CD4-positive, CD25-positive, alpha-beta regulatory T cell (primary cell): Measurements from ENCODE around the gene GAN. TPM values are rescaled to one million over a fixed set of nuclear protein-coding genes. Genes with fewer than 3 reads are reported as not detected.
A peak's percentile ranks its signal among the peaks of the same experiment; 100 is the strongest.

Experiments
- ATAC-seq, 2 donors: fragments of 150-1000 bp; cut with Tn5 transposase; one replicate each; pipeline ENCODE4 v1.10.0; 2021; ENCODE audit warnings: low read depth in 2 of 2, moderate number of reproducible peaks in 2 of 2, moderate library complexity in 1 of 2
- DNase-seq, 3 donors: peaks; one replicate each; pipeline versions ENCODE4 v3.0.0 to v3.0.0-alpha.2; 2012 to 2022; ENCODE audit warnings: mixed read lengths in 1 of 3
- H3K27ac ChIP-seq: one replicate; pipeline ENCODE4 v1.7.0; 2013; ENCODE audit warnings: mild to moderate bottlenecking, low read length; ENCODE audit not compliant: insufficient read depth, poor library complexity, severe bottlenecking
- H3K27me3 ChIP-seq: one replicate; pipeline ENCODE4 v1.7.0; 2013; ENCODE audit warnings: low read length; ENCODE audit not compliant: control insufficient read depth, insufficient read depth
- H3K36me3 ChIP-seq: one replicate; pipeline ENCODE4 v1.7.0; 2013; ENCODE audit warnings: mild to moderate bottlenecking, low read length, moderate library complexity; ENCODE audit not compliant: control insufficient read depth, insufficient read depth
- H3K4me1 ChIP-seq: 2 replicates; pipeline ENCODE4 v1.7.0; 2013; ENCODE audit warnings: mild to moderate bottlenecking, low read length; ENCODE audit not compliant: insufficient read depth, control insufficient read depth, poor library complexity, severe bottlenecking
- H3K4me3 ChIP-seq: one replicate; pipeline ENCODE4 v1.7.0; 2013; ENCODE audit warnings: low read depth, mild to moderate bottlenecking, low read length, moderate library complexity
- H3K9me3 ChIP-seq, 2 experiments: 1 replicate in 1 of 2; 2 replicates in 1 of 2; pipeline ENCODE4 v1.7.0; 2013; ENCODE audit warnings: low read length in 2 of 2, mild to moderate bottlenecking in 1 of 2, moderate library complexity in 1 of 2; ENCODE audit not compliant: control insufficient read depth in 2 of 2
- H3K27ac Mint-ChIP-seq, 3 donors: one replicate each; pipeline ENCODE4 v1.8.0; 2020 to 2022; ENCODE audit warnings: mild to moderate bottlenecking in 3 of 3, mixed read lengths in 3 of 3, moderate library complexity in 2 of 3
- H3K27me3 Mint-ChIP-seq: one replicate; pipeline ENCODE4 v1.8.0; 2022; ENCODE audit warnings: mild to moderate bottlenecking, mixed read lengths
- H3K36me3 Mint-ChIP-seq: one replicate; pipeline ENCODE4 v1.8.0; 2020; ENCODE audit warnings: mixed read lengths
- H3K4me1 Mint-ChIP-seq, 4 donors: one replicate each; pipeline ENCODE4 v1.8.0; 2020 to 2022; ENCODE audit warnings: mixed read lengths in 4 of 4, mild to moderate bottlenecking in 1 of 4
- H3K4me3 Mint-ChIP-seq, 4 donors: one replicate each; pipeline ENCODE4 v1.8.0; 2020 to 2022; ENCODE audit warnings: mild to moderate bottlenecking in 4 of 4, mixed read lengths in 4 of 4, moderate library complexity in 3 of 4
- H3K9me3 Mint-ChIP-seq, 7 donors: one replicate each; pipeline ENCODE4 v1.8.0; 2020 to 2022; ENCODE audit warnings: mixed read lengths in 7 of 7, mild to moderate bottlenecking in 3 of 7, moderate library complexity in 2 of 7
- polyA plus RNA-seq, 4 donors: library from polyadenylated mRNA; unstranded; fragments of 300-500 nt; fragmentation: Illumina TruSeq; gene quantifications; one replicate each; pipeline ENCODE4 v1.2.3, GENCODE V29; 2021
- total RNA-seq: library from RNA; stranded (reverse); gene quantifications from one replicate; pipeline ENCODE4 v1.2.3, GENCODE V29; 2022

The GAN gene
- total and polyA plus RNA-seq, 5 donors from 2014 or later = 1.2 to 14.0 (median 2.7) TPM

- H3K4me1 Mint-ChIP-seq = peaks cover 0 to 5% (median 2%) of the 10 kb centered on the region in 4 donors
- H3K9me3 ChIP-seq = no peaks in the 10 kb centered on the region
- no peaks in the 10 kb centered on the region for H3K36me3 ChIP-seq
- no peak overlapping the region for H3K27ac Mint-ChIP-seq
- no peaks in the 10 kb centered on the region for H3K27me3 Mint-ChIP-seq
- no peak overlapping the region for H3K4me3 Mint-ChIP-seq
- H3K27me3 ChIP-seq = no peaks in the 10 kb centered on the region
- no peak for ATAC-seq
- H3K9me3 Mint-ChIP-seq = no peaks in the 10 kb centered on the region
- no peaks in the 10 kb centered on the region for H3K4me1 ChIP-seq
- H3K27ac ChIP-seq = no peak overlapping the region
- no peaks in the 10 kb centered on the region for H3K36me3 Mint-ChIP-seq
- H3K4me3 ChIP-seq = no peak overlapping the region
- DNase-seq = no peak
These were observed 117.0 kb downstream of the GAN start for GRCh38 chr16:81431554-81432353.

- no peaks in the 10 kb centered on the region for H3K36me3 Mint-ChIP-seq
- no peak overlapping the region for H3K27ac Mint-ChIP-seq
- H3K4me1 Mint-ChIP-seq = peaks cover 0 to 5% (median 2%) of the 10 kb centered on the region in 4 donors
- no peaks in the 10 kb centered on the region for H3K9me3 ChIP-seq
- ATAC-seq (no peak), DNase-seq (no peak)
- H3K4me3 ChIP-seq = no peak overlapping the region
- no peaks in the 10 kb centered on the region for H3K27me3 ChIP-seq
- H3K4me1 ChIP-seq = no peaks in the 10 kb centered on the region
- H3K9me3 Mint-ChIP-seq = no peaks in the 10 kb centered on the region
- no peaks in the 10 kb centered on the region for H3K36me3 ChIP-seq
- no peak overlapping the region for H3K27ac ChIP-seq
- peaks cover 4% of the 10 kb centered on the region for H3K27me3 Mint-ChIP-seq
- no peak overlapping the region for H3K4me3 Mint-ChIP-seq
These were observed 118.3 kb downstream of the GAN start for GRCh38 chr16:81432937-81433557.

- Histone ChIP-seq H3K4me1 (no peaks in the 10 kb centered on the region), H3K4me3 (no peak overlapping the region), H3K27me3 (peaks cover 3% of the 10 kb centered on the region), H3K36me3 (no peaks in the 10 kb centered on the region), H3K27ac (no peak overlapping the region), H3K9me3 (no peaks in the 10 kb centered on the region)
- Mint-ChIP-seq H3K4me1 (peaks cover 0 to 5% (median 2%) of the 10 kb centered on the region in 4 donors), H3K9me3 (no peaks in the 10 kb centered on the region), H3K36me3 (no peaks in the 10 kb centered on the region), H3K27me3 (peaks cover 14% of the 10 kb centered on the region), H3K27ac (no peak overlapping the region), H3K4me3 (no peak overlapping the region)
- no peak for DNase-seq
- ATAC-seq = no peak
These were observed 120.3 kb downstream of the GAN start for GRCh38 chr16:81435103-81435502.

- H3K4me1 ChIP-seq = no peaks in the 10 kb centered on the region
- no peaks in the 10 kb centered on the region for H3K9me3 Mint-ChIP-seq
- no peak overlapping the region for H3K27ac Mint-ChIP-seq
- H3K27me3 ChIP-seq = peaks cover 3% of the 10 kb centered on the region
- no peak overlapping the region for H3K27ac ChIP-seq
- DNase-seq = no peak
- no peaks in the 10 kb centered on the region for H3K36me3 ChIP-seq
- no peak for ATAC-seq
- H3K4me1 Mint-ChIP-seq = peaks cover 0 to 5% (median 2%) of the 10 kb centered on the region in 4 donors
- no peaks in the 10 kb centered on the region for H3K9me3 ChIP-seq
- H3K27me3 Mint-ChIP-seq = peaks cover 14% of the 10 kb centered on the region
- no peak overlapping the region for H3K4me3 ChIP-seq
- H3K36me3 Mint-ChIP-seq = no peaks in the 10 kb centered on the region
- H3K4me3 Mint-ChIP-seq = no peak overlapping the region
These were observed 120.8 kb downstream of the GAN start for GRCh38 chr16:81435567-81435966.

GRCh38 chr16:81436386-81436785 lies 121.6 kb downstream of the GAN start:
- peak overlapping the region in 1 of 3 donors; percentile 22 for H3K27ac Mint-ChIP-seq
- no peaks in the 10 kb centered on the region for H3K36me3 Mint-ChIP-seq
- Histone ChIP-seq H3K9me3 (no peaks in the 10 kb centered on the region), H3K36me3 (no peaks in the 10 kb centered on the region), H3K4me1 (no peaks in the 10 kb centered on the region), H3K4me3 (no peak overlapping the region), H3K27me3 (peaks cover 3% of the 10 kb centered on the region), H3K27ac (no peak overlapping the region)
- ATAC-seq (no peak), DNase-seq (no peak)
- H3K27me3 Mint-ChIP-seq = peaks cover 20% of the 10 kb centered on the region
- H3K4me1 Mint-ChIP-seq = peaks cover 0 to 5% (median 2%) of the 10 kb centered on the region in 4 donors
- H3K9me3 Mint-ChIP-seq = no peaks in the 10 kb centered on the region
- H3K4me3 Mint-ChIP-seq = no peak overlapping the region

- ATAC-seq (no peak), DNase-seq (no peak)
- H3K9me3 Mint-ChIP-seq = no peaks in the 10 kb centered on the region
- no peak overlapping the region for H3K4me3 ChIP-seq
- H3K36me3 ChIP-seq = no peaks in the 10 kb centered on the region
- no peak overlapping the region for H3K4me3 Mint-ChIP-seq
- no peaks in the 10 kb centered on the region for H3K9me3 ChIP-seq
- no peak overlapping the region for H3K27ac Mint-ChIP-seq
- H3K27me3 ChIP-seq = peaks cover 3% of the 10 kb centered on the region
- no peaks in the 10 kb centered on the region for H3K36me3 Mint-ChIP-seq
- H3K4me1 Mint-ChIP-seq = peaks cover 0 to 10% (median 4%) of the 10 kb centered on the region in 4 donors
- no peaks in the 10 kb centered on the region for H3K4me1 ChIP-seq
- H3K27me3 Mint-ChIP-seq = peaks cover 20% of the 10 kb centered on the region
- no peak overlapping the region for H3K27ac ChIP-seq
These were observed 123.1 kb downstream of the GAN start for GRCh38 chr16:81437865-81438264.
